GM19455 (cell line): ENCODE measurements around the gene MAGEA10.
"Not testable (repeated sequence)": the region's sequence is repeated elsewhere in the genome, so short reads cannot be mapped to it uniquely, and the experiment has no call there.

Experiments
- ATAC-seq: cut with Tn5 transposase; IDR thresholded peaks from one replicate; pipeline ENCODE4 v1.9.1; 2021; ENCODE audit not compliant: unreplicated experiment

Gene MAGEA10

DNA sequence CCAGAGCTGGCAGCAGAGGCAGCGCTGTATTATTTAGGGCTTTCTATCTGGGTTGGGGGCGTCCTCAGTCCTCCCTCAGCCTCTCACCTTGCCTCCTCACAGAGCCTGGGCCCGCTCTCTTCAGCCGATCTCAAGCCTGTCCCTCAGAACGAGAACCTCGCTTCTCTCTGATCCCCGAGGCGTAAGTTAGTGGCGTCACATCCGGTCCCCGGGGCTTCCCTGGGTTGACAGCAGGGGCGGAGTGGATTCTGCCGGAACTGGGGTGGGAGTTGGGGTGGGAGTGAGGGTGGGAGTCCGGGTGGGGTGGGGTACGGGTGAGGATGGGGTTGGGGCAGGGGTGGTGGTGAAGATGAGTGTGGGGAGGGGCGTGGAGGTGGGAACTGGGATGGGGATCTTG lies at the start of gene MAGEA10:
Gene MAGEA10 (minus strand): TSS at position 190 of the 397 bp plus-strand sequence. CDS start 2,957 bp downstream, outside the sequence.
- ATAC-seq: no peak

DNA sequence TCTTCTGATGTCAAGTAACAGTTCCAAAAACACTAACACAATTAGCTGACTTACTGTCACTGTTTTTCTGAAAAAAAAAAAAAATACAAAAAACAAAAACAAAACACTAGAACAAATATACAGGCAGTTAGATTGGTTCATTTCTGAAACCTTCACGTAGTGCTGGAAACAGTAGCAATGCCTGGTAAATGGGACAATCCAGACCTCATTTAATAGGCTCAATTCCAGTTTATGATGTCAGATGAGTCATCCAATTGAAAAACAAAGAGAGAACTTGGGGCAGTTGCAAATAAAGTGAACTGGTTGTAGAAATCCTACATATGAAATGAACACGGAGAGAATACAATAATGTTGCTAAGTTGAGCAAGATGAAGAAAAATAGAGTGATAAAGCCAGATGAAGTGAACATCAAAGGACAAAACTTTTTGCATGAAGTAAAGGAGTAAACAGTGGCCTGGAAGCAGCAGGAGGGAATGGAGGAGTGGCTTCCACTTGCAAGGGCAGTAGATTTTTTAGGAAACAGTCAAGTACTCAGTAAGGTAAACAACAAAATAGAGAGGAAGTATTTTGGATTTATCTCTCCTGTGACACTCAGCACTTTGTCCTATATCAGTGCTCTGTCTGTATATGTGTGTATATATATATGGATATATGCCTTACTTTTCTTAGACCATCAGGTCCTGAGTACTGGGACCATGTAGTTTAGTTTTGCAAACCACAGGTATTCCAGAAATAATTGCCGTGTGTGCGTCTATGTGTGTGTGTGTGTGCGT lies 39.3 kb upstream of the MAGEA10 start:
- ATAC-seq: no peak

DNA sequence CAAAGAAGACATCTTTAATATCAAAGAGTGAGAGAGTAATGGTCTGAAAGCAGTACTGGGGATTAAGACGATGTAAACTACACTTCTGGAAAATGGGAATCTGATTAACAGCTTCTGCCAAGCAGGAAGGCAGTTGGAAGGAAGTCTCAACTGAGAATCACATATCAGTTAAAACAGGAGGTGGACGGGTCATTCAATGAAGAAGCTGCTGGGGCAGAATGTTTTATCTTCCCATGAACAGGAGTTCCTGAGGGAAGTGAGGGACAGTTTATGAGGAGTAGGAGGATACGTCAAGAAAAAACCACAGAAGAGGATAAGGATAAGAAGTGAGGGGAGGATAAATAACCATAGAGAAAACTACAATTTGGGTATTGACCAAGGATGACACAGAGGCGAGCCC lies 38.7 kb upstream of the MAGEA10 start:
- ATAC-seq: no peak

DNA sequence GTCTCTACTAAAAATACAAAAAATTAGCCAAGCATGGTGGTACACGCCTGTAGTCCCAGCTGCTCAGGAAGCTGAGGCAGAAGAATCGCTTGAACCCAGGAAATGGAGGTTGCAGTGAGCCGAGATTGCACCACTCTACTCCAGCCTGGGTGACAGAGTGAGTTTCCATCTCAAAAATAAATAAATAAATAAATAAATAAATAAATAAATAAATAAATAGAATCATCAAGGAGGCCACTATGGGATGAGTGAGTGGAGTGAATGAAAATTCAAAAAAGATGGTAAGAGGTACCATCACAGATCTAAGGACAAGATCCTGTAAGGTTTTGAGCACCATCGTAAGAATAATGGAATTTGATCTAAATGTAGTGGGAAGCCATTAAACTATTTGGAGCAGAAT lies 37.5 kb upstream of the MAGEA10 start:
- not testable (repeated sequence) for ATAC-seq

DNA sequence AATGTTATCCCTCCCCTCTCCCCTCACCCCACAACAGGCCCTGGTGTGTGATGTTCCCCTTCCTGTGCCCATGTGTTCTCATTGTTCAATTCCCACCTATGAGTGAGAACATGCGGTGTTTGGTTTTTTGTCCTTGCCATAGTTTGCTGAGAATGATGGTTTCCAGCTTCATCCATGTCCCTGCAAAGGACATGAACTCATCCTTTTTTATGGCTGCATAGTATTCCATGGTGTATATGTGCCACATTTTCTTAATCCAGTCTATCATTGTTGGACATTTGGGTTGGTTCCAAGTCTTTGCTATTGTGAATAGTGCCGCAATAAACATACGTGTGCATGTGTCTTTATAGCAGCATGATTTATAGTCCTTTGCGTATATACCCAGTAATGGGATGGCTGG lies 35.5 kb upstream of the MAGEA10 start:
- not testable (repeated sequence) for ATAC-seq

DNA sequence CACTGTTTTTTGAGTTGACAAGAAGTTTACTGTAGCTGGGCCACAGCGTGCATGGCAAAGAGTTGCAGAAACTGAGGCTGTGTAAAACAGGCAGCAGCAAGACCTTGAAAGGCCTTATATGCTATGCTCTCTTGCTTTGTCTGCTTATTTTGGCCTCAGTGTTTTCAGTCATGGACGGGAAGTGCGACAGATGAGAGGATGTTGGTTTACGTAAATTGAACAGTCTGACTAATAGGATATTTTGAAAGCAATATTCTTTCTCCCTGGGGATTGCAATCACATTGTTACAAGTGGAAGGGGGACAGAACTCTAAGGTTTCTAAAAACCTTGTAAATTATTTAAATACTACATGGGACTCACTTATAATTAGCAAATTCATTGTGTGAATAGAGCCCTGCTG lies 32.2 kb upstream of the MAGEA10 start:
- no peak for ATAC-seq

DNA sequence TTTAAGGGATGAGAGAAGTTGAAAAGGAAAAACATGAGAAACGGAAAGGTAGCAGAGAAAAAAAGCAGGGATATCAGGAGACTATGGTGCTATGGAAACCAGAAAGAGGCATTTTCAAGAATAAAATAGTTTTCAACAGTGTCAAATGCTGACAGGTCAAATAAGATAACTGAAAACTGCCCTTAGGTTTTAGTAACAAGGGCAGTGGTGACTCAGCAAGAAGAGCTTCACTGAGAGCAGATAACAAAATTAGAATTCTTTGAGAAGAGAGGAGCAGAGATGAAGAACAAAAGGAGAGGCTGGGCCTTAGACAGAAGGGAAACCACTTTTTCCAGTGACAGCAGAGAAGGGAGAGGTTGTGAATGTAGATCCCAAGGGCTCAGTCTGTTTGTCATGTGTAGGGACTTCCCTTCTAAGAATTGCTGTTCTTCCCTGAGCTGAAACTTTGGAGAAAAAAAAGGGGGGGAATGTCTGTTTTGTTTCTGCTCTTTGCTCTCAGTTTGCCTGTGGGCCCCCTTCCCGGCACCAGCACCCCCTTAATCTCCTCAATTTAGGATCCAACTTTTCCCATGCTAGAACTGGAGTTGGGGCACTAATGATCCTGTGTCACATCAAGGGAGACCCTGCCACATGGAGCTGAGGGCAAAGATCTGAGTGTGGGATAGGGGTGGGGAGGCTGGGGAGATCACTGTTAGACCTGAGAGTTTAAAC lies 26.8 kb upstream of the MAGEA10 start:
- no peak for ATAC-seq

DNA sequence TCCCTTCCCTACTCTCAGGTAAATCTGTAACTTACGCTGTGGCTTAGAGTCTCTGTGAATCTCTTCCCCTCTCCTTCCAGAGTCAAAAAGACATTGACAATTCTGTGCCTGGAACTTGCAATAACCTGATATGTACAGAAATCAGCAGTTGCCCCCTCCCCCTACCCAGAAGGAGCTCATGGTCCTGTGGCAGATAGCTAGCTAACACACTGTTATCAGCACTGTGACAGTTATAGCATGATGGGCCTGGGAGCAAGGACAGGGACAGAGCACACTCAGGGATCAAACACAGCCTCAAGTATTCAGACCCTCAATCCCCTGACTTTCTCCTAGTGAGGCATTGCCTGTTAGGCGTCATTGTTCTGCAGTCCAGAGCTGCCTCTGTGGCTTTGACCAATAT lies 18.7 kb upstream of the MAGEA10 start:
- no peak for ATAC-seq

DNA sequence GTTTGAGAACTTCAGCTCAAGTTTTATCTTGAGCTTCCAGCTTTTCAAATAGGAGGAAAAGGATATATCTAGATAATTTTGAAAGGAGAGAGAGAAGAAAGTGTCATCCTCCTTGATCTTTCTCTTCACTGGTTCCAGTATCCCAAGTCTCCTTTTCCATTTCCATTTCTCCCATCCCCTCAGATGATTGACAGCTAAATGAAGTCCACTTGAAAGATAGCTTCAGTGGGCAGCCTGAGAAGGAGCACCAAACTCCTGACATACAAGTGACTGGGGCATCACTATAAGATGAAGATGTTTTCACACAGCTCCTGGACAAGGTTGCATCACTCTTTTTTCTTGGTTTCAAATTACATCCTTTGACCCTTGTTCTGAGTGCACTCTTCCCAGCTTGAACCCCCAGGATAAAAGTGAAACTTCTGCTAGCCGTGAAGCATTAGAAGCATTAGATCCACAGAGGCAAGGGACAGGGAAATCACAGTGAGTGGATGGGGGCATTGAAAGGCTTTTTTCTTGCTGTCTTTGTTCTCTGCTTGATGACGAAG lies 17.5 kb upstream of the MAGEA10 start:
- no peak for ATAC-seq

DNA sequence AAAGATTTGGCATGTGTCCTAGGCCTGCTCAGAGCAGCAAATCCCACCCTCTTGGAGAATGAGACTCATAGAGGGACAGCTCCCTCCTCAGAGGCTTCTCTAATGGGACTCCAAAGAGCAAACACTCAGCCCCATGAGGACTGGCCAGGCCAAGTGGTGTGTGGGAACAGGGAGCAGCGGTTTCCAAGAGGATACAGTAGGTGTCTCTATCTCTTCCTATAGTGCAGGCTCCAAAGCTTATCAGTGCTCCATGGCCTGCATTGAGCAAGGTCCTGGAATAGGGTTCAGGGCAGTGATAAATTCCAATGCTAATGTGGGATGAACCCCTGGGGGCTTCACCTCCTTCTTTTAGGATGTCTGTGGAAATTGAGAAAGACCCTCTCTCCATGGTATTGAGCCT lies 15.7 kb upstream of the MAGEA10 start:
- ATAC-seq: no peak

DNA sequence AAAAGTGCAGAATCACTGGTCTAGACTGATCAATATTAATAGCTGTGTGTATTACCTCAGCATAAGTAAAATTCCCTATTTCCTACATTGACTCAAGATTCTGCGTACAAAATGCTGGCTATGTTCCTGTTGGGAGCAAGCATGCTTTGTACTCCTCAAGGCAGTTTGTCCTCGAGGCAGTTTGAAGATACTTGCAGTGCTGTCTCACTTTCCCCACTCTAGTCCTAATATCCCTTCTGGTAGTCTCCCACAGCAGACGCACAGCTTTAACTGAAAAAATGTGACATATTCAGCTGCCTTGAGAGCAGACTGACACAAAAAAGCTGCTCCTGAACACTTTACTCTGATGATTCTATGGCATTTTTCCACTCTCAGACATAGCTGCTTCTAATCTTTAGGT lies 12.9 kb upstream of the MAGEA10 start:
- no peak for ATAC-seq

DNA sequence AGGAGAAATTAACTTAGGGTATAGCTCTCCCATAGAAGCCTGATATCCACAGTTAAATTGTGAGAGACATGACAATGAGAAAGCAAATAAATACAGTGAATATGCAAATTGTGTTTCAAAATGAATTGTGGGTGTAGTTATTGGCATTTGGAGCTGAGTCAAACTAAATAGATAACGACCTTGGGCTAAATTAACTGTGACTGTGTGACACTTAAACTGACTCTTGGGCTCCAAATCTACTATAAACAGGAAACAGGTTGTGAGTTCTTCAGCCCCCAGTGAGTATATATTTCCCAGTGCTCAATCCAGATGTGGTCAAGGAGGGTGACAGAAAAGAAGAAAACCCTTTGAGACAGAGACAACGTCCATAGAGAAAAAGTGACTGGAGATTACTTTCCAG lies 11.3 kb upstream of the MAGEA10 start:
- no peak for ATAC-seq

DNA sequence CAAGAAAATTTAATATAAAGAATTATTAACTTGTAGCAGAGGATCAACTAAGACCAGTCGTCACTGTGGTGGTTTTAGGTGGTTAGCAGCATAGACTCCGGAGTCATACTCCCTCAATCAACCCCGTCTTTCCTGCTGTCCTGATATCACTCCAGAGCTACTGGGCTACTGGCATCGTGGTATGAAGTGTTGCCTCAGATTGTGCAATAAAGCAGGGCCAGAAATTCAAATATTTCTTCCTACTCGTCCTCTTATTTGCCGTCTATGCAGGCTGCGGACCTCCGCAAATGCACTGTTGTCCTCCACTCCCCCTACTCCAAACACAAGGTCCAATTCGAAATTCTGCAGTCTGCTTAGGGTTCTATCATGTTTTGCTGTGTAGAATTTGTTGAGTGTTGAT lies 1.2 kb upstream of the MAGEA10 start:
- no peak for ATAC-seq

DNA sequence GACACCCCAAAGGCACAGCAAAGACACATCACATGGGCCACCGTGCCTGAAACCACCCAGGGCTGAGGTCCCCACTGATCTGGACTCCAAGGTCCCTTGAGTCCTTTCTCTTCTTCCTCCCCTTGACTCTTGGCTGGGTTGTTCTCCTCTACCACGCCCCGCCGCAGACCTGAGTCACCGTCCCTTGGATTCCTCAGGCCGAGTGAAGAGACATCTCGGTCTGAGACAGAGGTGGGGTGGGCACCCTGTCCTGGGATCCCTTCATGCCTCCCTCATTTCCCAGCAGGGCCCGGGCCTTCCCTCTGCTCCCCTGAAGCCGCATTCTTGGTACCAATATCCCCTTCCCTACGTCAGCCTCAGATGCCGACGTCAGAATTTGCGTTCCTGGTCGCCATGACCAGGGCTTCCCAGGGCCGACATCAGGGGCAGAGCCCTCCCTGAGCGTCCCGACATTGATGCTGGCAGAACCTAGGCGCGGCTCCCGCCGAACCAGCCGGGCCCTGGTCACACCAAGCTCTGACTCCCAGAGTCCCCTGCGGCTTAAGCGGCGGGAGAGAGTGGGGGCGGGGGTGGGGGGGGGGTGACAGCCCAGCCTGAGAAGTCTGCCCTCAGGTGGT lies 498 bp downstream of the MAGEA10 start:
- ATAC-seq: no peak

DNA sequence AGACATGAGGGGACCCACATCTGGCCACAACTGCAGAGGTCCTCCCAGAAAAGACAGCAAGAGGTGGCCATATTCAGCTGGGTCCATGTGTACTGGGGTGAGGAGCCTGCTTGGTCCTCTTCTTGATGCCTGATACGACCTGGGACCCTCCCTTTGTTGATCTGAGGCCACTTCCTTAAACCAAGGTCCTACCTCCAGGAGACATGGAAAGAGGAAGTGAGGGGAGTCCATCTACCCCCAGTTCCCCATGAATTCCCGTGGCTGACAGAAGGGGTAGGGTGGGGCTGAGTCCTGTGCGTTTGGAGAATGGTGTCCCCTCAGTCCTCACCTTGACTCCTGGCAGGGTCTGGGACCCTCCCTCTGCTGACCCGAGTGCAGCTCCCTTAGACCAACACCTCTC lies 2.1 kb downstream of the MAGEA10 start:
- no peak for ATAC-seq

DNA sequence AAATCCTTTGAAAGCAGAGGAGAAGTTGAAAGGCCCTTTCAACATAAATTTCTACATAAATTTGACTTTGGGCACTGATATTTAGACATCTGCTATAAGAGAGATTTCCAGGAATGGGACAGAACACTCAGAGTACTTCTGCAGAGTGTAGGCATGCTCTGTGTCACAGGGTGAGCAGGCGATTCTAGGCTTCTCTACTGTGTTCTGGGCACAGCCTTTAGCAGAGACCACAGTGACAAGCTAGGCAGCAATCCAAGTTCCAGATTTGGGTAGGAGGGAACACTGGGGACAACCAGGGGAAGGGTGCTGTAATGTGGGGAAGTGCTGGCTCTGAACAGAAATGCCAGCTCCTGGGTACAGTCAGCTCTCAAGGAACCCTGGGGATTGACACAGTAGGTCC lies 6.9 kb downstream of the MAGEA10 start:
- ATAC-seq: no peak

DNA sequence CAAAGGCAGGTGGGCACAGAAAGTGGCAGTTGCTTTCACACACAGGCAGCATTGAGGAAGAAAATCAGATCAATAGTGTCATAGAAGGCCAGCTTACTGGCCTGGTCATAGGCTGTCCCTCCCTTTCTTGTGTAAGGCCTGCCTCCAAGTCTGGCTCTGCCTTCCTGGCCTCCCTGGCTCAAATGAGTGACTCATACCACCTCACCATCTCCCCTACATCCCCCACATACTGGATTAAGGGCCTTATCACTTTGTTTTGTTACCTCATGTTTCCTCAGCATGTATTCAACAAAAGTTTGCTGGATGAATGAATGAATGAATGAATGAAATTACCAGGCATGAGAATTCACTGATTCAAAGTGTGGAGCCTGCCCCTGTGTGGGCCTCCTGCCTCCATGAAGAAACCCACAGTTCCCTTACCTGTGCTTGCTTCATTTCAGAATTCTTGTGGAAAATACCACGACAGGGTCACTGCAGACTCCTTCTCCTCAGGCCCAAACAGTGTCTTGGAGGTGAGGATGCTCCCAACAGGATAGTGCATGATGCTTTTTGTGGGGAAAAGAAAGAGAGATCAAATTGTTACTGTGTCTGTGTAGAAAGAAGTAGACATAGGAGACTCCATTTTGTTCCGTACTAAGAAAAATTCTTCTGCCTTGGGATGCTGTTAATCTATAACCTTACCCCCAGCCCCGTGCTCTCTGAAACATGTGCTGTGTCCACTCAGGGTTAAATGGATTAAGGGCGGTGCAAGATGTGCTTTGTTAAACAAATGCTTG lies 9.1 kb downstream of the MAGEA10 start:
- not testable (repeated sequence) for ATAC-seq

DNA sequence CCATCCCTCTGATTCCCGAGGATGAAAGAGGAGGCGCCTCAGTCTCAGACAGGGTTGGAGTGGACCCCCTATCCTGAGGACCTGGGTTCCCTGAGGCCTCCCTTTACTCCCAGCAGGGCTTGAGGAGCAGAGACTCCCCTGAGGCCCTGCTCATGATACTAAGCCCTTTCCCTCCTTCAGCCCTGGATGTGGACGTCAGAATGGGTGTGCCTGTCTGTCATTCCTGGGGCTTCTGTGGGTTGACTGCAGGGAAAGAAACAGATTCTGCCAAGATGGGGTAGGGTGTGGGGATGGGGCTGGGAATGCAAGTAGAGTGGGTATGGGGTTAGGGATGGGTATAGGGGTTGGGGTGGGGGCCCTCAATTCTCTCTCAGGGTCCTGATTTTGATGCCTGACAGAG lies 21.1 kb downstream of the MAGEA10 start:
- no peak for ATAC-seq

DNA sequence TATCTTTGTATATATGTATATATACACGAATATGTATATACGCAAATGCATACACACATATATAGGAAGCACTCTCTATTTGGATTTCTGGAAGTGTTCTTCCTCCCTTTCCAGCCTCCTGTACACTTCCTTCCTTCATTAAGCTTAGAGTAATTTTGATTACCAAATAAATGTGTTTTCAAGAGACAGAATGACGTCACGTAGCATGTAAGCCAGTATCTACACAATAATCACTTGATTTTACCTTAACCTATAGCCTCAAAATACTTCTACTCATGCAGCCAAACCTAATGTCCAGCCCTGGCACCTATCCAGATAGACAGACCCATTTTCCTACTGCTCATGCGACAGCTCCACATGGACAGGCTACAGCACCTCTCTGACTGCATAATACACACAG lies 29.9 kb downstream of the MAGEA10 start:
- no peak for ATAC-seq

DNA sequence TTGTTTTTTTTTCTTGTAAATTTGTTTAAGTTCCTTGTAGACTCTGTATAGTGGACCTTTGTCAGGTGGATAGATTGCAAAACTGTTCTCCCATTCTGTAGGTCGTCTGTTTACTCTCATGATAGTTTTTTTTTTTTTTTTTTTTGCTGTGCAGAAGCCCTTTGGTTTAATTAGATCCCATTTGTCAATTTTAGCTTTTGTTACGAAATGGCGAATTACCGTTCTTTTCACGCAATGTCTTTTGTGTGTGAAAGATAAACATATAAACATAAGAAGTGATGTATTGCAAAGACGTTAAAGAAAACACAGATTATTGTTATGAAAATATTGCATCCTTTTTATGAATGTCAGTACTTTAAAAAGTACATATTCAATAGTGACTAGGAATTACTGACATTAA lies 34.5 kb downstream of the MAGEA10 start:
- no peak for ATAC-seq

DNA sequence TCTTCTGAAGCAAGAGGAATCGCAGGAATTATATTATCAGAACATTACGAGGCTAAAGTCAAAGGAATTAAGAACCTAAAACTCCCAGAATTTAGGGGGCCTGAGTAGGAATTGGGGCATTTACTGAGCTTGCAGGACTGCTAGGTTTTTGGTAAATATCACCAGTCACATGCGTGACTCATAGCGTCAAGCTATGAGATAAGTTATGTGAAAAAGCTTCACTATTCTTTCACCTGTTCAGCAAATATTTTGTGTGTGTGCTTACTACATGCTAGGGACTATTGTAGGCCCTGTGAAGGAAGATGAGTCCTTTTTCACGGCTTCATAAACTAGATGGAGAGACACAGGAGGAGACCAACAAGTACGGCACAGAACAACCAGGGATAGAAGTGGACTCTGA lies 52.2 kb downstream of the MAGEA10 start:
- ATAC-seq: no peak
